ENCODE data around the gene IGFBPL1.

DNA sequence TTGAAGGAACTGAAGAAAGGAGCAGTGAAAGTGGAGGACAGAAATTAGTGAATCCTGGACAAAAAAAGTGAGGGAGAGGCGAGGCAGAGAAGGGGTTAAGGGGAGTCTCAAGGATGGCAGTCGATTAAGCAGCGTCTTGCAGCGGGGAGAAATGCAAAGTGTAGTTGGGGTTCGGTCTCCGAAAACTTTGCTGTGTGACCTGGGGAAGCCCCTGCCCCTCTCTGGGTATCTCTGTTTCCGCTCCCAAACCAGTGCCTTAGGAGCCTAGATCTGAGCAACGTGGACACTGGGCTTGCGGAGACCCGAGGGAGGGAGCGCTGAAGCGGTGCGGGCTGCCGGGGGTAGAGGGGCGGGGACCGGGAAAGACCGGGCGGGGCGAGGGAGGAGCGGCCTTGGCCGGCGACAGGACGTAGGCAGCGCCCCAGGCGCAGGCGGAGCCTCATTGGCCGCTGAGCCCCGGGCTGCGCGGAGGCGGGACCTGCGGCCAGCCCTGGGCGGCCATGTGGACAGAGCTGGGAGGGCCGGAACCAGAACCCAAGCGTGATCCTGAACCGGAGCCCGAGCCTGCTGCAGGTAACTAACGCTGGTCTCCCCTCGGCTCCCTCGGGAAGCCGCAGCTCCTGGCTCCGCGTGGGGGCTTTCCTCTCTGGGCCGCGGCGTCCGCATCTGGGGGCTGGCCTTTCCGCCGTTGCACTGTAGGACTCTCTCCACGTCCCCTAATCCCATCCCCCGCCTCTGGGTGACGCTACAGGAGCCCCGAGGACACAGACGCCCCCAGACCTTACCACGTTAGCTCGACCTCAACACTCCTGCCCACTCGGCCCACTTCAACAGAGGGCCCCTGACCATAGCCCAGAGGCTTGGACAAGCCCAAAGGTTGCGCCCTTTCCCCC is 31.8 kb downstream of the IGFBPL1 start, which contains the start of gene ALDH1B1:
- TF ChIP-seq, protein P1, sequence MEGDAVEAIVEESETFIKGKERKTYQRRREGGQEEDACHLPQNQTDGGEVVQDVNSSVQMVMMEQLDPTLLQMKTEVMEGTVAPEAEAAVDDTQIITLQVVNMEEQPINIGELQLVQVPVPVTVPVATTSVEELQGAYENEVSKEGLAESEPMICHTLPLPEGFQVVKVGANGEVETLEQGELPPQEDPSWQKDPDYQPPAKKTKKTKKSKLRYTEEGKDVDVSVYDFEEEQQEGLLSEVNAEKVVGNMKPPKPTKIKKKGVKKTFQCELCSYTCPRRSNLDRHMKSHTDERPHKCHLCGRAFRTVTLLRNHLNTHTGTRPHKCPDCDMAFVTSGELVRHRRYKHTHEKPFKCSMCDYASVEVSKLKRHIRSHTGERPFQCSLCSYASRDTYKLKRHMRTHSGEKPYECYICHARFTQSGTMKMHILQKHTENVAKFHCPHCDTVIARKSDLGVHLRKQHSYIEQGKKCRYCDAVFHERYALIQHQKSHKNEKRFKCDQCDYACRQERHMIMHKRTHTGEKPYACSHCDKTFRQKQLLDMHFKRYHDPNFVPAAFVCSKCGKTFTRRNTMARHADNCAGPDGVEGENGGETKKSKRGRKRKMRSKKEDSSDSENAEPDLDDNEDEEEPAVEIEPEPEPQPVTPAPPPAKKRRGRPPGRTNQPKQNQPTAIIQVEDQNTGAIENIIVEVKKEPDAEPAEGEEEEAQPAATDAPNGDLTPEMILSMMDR (IDR thresholded peaks at IDR 0.05 in 2 of 3, conservative IDR thresholded peaks at IDR 0.05 in 1 of 3; ENCODE audit: control insufficient read depth in 2 of 3, extremely low read depth in 1 of 3, insufficient read depth in 1 of 3, low read depth in 3 of 3, low read length in 3 of 3), result peak; percentile 10 to 23 (median 16); a peak in 2 of 6 replicates
- TF ChIP-seq ZZZ3 (IDR thresholded peaks at IDR 0.05; ENCODE audit: control insufficient read depth, insufficient read length, low read depth), result no peak
- no peak for TF ChIP-seq ATF7 (IDR thresholded peaks at IDR 0.05; ENCODE audit: low read depth)
- TF ChIP-seq KDM1A (IDR thresholded peaks at IDR 0.05; ENCODE audit: borderline replicate concordance), result no peak
- no peak for TF ChIP-seq SUZ12 (IDR thresholded peaks at IDR 0.05; ENCODE audit: unreplicated experiment)
- peak; percentile 69 for TF ChIP-seq POLR2AphosphoS5 (IDR thresholded peaks at IDR 0.05; ENCODE audit: low read length)
- peak; percentile 74 for TF ChIP-seq POLR2A (IDR thresholded peaks at IDR 0.05; ENCODE audit: low read depth, low read length)
- no peak; the same call in 1 of the 2 replicates for TF ChIP-seq LARP7 (IDR thresholded peaks at IDR 0.05)
- TF ChIP-seq, protein P2, sequence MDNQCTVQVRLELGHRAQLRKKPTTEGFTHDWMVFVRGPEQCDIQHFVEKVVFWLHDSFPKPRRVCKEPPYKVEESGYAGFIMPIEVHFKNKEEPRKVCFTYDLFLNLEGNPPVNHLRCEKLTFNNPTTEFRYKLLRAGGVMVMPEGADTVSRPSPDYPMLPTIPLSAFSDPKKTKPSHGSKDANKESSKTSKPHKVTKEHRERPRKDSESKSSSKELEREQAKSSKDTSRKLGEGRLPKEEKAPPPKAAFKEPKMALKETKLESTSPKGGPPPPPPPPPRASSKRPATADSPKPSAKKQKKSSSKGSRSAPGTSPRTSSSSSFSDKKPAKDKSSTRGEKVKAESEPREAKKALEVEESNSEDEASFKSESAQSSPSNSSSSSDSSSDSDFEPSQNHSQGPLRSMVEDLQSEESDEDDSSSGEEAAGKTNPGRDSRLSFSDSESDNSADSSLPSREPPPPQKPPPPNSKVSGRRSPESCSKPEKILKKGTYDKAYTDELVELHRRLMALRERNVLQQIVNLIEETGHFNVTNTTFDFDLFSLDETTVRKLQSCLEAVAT (IDR thresholded peaks at IDR 0.05), result no peak
- TF ChIP-seq, protein P3, sequence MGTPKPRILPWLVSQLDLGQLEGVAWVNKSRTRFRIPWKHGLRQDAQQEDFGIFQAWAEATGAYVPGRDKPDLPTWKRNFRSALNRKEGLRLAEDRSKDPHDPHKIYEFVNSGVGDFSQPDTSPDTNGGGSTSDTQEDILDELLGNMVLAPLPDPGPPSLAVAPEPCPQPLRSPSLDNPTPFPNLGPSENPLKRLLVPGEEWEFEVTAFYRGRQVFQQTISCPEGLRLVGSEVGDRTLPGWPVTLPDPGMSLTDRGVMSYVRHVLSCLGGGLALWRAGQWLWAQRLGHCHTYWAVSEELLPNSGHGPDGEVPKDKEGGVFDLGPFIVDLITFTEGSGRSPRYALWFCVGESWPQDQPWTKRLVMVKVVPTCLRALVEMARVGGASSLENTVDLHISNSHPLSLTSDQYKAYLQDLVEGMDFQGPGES (IDR thresholded peaks at IDR 0.05), result no peak
- TF ChIP-seq MTA3 (IDR thresholded peaks at IDR 0.05; ENCODE audit: borderline replicate concordance, low read length), result no peak
- no peak for TF ChIP-seq CHD2 (IDR thresholded peaks at IDR 0.05; ENCODE audit: borderline replicate concordance, low read depth, low read length)
